SU-DHL-6 (cell line): ENCODE measurements around the gene APBB2.

Source experiments
- H2AFZ ChIP-seq: fragments of 200-600 bp; sonication (generic); 2 replicates; pipeline ENCODE4 v1.6.1; 2014; ENCODE audit warnings: low read depth, mild to moderate bottlenecking, moderate library complexity, mixed read lengths, antibody characterized with exemption, low read length; ENCODE audit not compliant: severe bottlenecking
- H3F3A ChIP-seq: fragments of 200-600 bp; shearing (Covaris generic); 2 replicates; pipeline ENCODE4 v1.6.0; 2016; ENCODE audit warnings: antibody characterized with exemption, mild to moderate bottlenecking; ENCODE audit not compliant: insufficient read depth
- H3K27ac ChIP-seq: fragments of 200-600 bp; sonication (generic); 2 replicates; pipeline ENCODE4 v1.5.1; 2016; ENCODE audit warnings: low read depth, mild to moderate bottlenecking, low read length, moderate library complexity, mixed read lengths
- H3K27me3 ChIP-seq: fragments of 200-600 bp; sonication (generic), shearing (Covaris generic); 2 replicates; pipeline ENCODE4 v1.6.0; 2014; ENCODE audit warnings: mild to moderate bottlenecking, low read length
- H3K36me3 ChIP-seq: fragments of 200-600 bp; sonication (generic); 2 replicates; pipeline ENCODE4 v1.6.1; 2014; ENCODE audit warnings: mild to moderate bottlenecking, low read length, mixed read lengths
- H3K4me2 ChIP-seq: fragments of 300-600, 200-600 bp; shearing (Covaris generic), sonication (generic); 2 replicates; pipeline ENCODE4 v1.6.0; 2014; ENCODE audit warnings: low read length, low read depth, mild to moderate bottlenecking; ENCODE audit not compliant: poor library complexity, severe bottlenecking
- H3K4me3 ChIP-seq: fragments of 200-600 bp; sonication (generic); 2 replicates; pipeline ENCODE4 v1.5.1; 2014; ENCODE audit warnings: antibody characterized with exemption, low read length, mild to moderate bottlenecking, mixed read lengths; ENCODE audit not compliant: insufficient read depth, poor library complexity, severe bottlenecking
- H3K79me2 ChIP-seq: fragments of 200-600 bp; sonication (generic); 2 replicates; pipeline ENCODE4 v1.6.1; 2014; ENCODE audit warnings: mild to moderate bottlenecking, low read length, moderate library complexity; ENCODE audit not compliant: insufficient read depth
- H3K9ac ChIP-seq: fragments of 200-600 bp; sonication (generic); 2 replicates; pipeline ENCODE4 v1.7.0; 2014; ENCODE audit warnings: mild to moderate bottlenecking, low read length
- H3K9me2 ChIP-seq: fragments of 200-600 bp; sonication (generic); replicated peaks from 2 replicates; pipeline ENCODE4 v1.6.1; 2014; ENCODE audit warnings: low read length; ENCODE audit not compliant: insufficient read depth
- H3K9me3 ChIP-seq: fragments of 200-600 bp; sonication (generic); 2 replicates; pipeline ENCODE4 v1.6.1; 2014; ENCODE audit warnings: low read length, mixed read lengths; ENCODE audit not compliant: insufficient read depth
- H4K20me1 ChIP-seq: fragments of 200-600 bp; sonication (generic); 2 replicates; pipeline ENCODE4 v1.6.1; 2014; ENCODE audit warnings: low read depth, mild to moderate bottlenecking, antibody characterized with exemption, low read length, moderate library complexity, mixed read lengths
- CTCF ChIP-seq: fragments of 200-600 bp; sonication (generic); IDR thresholded peaks from one replicate; pipeline ENCODE4 v1.5.1; 2017; ENCODE audit warnings: antibody characterized with exemption, mild to moderate bottlenecking, low read length, moderate library complexity; ENCODE audit not compliant: insufficient read depth, poor library complexity, severe bottlenecking
- EZH2phosphoT487 ChIP-seq: fragments of 200-600 bp; sonication (generic), shearing (Covaris generic); conservative IDR thresholded peaks from 2 replicates; pipeline ENCODE4 v1.6.1; 2018; ENCODE audit warnings: mild to moderate bottlenecking, antibody characterized with exemption, low read length, moderate library complexity, mixed read lengths

Gene APBB2

GRCh38 chr4:41212616-41213203 is 1.6 kb downstream of the APBB2 start:
- Histone ChIP-seq H3K4me2 (peak overlapping the region; percentile 82), H3K9me2 (no peaks in the 10 kb centered on the region), H3K79me2 (peaks cover 58% of the 10 kb centered on the region), H3K27ac (peak overlapping the region; percentile 79), H3K9ac (peak overlapping the region; percentile 79), H3K4me3 (peak overlapping the region; percentile 91), H2AFZ (no peak overlapping the region), H4K20me1 (peaks cover 3% of the 10 kb centered on the region; the same call in 1 of the 2 replicates), H3K27me3 (no peaks in the 10 kb centered on the region), H3K9me3 (no peaks in the 10 kb centered on the region), H3F3A (peaks cover 8% of the 10 kb centered on the region; the same call in 1 of the 2 replicates), H3K36me3 (no peaks in the 10 kb centered on the region)
- no peak for TF ChIP-seq EZH2phosphoT487
- peak; percentile 56 for TF ChIP-seq CTCF

GRCh38 chr4:41211951-41212615 is 2.3 kb downstream of the APBB2 start:
- TF ChIP-seq EZH2phosphoT487 (no peak), CTCF (no peak)
- peaks cover 3% of the 10 kb centered on the region; the same call in 1 of the 2 replicates for H4K20me1 ChIP-seq
- no peaks in the 10 kb centered on the region for H3K9me3 ChIP-seq
- H3K27ac ChIP-seq: peak overlapping the region; percentile 30
- H3K4me3 ChIP-seq: peak overlapping the region; percentile 91
- peak overlapping the region; percentile 82 for H3K4me2 ChIP-seq
- H3K27me3 ChIP-seq: no peaks in the 10 kb centered on the region
- H3K9ac ChIP-seq: peak overlapping the region; percentile 79; the same call in 1 of the 2 replicates
- no peaks in the 10 kb centered on the region for H3K9me2 ChIP-seq
- H3K79me2 ChIP-seq: peaks cover 64% of the 10 kb centered on the region
- no peak overlapping the region for H2AFZ ChIP-seq
- H3F3A ChIP-seq: peaks cover 8% of the 10 kb centered on the region; the same call in 1 of the 2 replicates
- H3K36me3 ChIP-seq: no peaks in the 10 kb centered on the region

GRCh38 chr4:41209901-41210300 is 4.4 kb downstream of the APBB2 start:
- TF ChIP-seq CTCF (no peak), EZH2phosphoT487 (no peak)
- H4K20me1 ChIP-seq: peaks cover 3% of the 10 kb centered on the region
- H3K9me3 ChIP-seq: no peaks in the 10 kb centered on the region
- H3K9ac ChIP-seq: no peak overlapping the region
- no peak overlapping the region for H3K4me3 ChIP-seq
- no peak overlapping the region for H2AFZ ChIP-seq
- H3K4me2 ChIP-seq: no peak overlapping the region
- H3F3A ChIP-seq: no peaks in the 10 kb centered on the region; the same call in 1 of the 2 replicates
- no peaks in the 10 kb centered on the region for H3K27me3 ChIP-seq
- no peaks in the 10 kb centered on the region for H3K9me2 ChIP-seq
- H3K79me2 ChIP-seq: peaks cover 83% of the 10 kb centered on the region
- no peaks in the 10 kb centered on the region for H3K36me3 ChIP-seq
- H3K27ac ChIP-seq: no peak overlapping the region
